ENCODE results near the gene VWA3B.
"Not testable (repeated sequence)": the region's sequence is repeated elsewhere in the genome, so short reads cannot be mapped to it uniquely, and the experiment has no call there.

The VWA3B gene

GRCh38 chr2:98086491-98087446, at the start of gene VWA3B:
Gene VWA3B (plus strand): TSS chr2:98087167. CDS start chr2:98093093, 5,926 bp downstream.
- DNase-seq, result peak; percentile 65

GRCh38 chr2:98037206-98037605, 49.8 kb upstream of the VWA3B start:
- DNase-seq, result no peak

- peak; percentile 13 for DNase-seq
These were observed 49.2 kb upstream of the VWA3B start for GRCh38 chr2:98037666-98038336.

GRCh38 chr2:98039085-98039756, 47.7 kb upstream of the VWA3B start:
- peak; percentile 39 for DNase-seq

- DNase-seq, result no peak
These were observed 46.5 kb upstream of the VWA3B start for GRCh38 chr2:98040331-98040939.

- no peak for DNase-seq
These were observed 43.9 kb upstream of the VWA3B start for GRCh38 chr2:98043101-98043500.

- DNase-seq, result not testable (repeated sequence)
These were observed 42.2 kb upstream of the VWA3B start for GRCh38 chr2:98044730-98045129.

- peak; percentile 7 for DNase-seq
These were observed 36.9 kb upstream of the VWA3B start for GRCh38 chr2:98050070-98050469.

GRCh38 chr2:98058191-98058975, 28.6 kb upstream of the VWA3B start:
- no peak for DNase-seq

GRCh38 chr2:98060277-98060676, 26.7 kb upstream of the VWA3B start:
- no peak for DNase-seq

- peak; percentile 10 for DNase-seq
These were observed 23.6 kb upstream of the VWA3B start for GRCh38 chr2:98063291-98063854.

- DNase-seq, result no peak
These were observed 21.2 kb upstream of the VWA3B start for GRCh38 chr2:98065808-98066207.

- DNase-seq, result no peak
These were observed 19.8 kb upstream of the VWA3B start for GRCh38 chr2:98067160-98067559.

- no peak for DNase-seq
These were observed 16.9 kb upstream of the VWA3B start for GRCh38 chr2:98070081-98070480.

- DNase-seq, result no peak
These were observed 14.5 kb upstream of the VWA3B start for GRCh38 chr2:98072442-98072841.

GRCh38 chr2:98078701-98079100, 8.3 kb upstream of the VWA3B start:
- no peak for DNase-seq

GRCh38 chr2:98084151-98084868, 2.7 kb upstream of the VWA3B start:
- DNase-seq, result no peak

GRCh38 chr2:98084869-98085238, 2.1 kb upstream of the VWA3B start:
- no peak for DNase-seq

- no peak for DNase-seq
These were observed 1.3 kb upstream of the VWA3B start for GRCh38 chr2:98085649-98086048.

- DNase-seq, result no peak
These were observed 567 bp downstream of the VWA3B start for GRCh38 chr2:98087447-98088020.

GRCh38 chr2:98088261-98088660, 1.3 kb downstream of the VWA3B start:
- no peak for DNase-seq

All from hematopoietic multipotent progenitor cell treated with erythropoietin and hydrocortisone succinate and interleukin-3 and kit ligand, for 6 days (in vitro differentiated cells).